Measurements from ENCODE around the gene ATP1A2.

GRCh38 chr1:160130939-160131338 lies 15.4 kb downstream of the ATP1A2 start:
- TF ChIP-seq CTCF (IDR thresholded peaks at IDR 0.05) (no peak), POLR2A (IDR thresholded peaks at IDR 0.05) (no peak)

Data from vagina (tissue), 2 donors.